ENCODE results near the gene FILIP1L.

DNA sequence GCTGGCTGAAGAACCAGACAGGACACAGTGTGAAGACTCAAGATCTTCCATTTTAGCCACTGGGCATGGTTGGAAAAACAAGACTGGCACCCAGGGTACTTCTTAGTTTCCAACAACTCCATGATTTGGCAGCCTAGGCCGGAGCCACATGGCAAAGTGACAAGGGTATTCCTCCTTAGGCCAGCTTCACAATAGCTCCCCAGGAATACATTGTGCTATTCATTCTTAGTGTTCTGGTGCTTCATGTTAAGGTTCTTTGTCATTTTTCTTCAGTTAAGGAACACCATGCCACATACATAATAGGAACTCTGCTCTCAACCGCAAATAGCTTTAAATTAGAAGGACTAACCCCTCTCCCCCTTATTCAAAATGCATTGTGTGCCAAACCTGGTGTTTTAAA lies 8.0 kb upstream of the FILIP1L start:
- TF ChIP-seq, protein P1, sequence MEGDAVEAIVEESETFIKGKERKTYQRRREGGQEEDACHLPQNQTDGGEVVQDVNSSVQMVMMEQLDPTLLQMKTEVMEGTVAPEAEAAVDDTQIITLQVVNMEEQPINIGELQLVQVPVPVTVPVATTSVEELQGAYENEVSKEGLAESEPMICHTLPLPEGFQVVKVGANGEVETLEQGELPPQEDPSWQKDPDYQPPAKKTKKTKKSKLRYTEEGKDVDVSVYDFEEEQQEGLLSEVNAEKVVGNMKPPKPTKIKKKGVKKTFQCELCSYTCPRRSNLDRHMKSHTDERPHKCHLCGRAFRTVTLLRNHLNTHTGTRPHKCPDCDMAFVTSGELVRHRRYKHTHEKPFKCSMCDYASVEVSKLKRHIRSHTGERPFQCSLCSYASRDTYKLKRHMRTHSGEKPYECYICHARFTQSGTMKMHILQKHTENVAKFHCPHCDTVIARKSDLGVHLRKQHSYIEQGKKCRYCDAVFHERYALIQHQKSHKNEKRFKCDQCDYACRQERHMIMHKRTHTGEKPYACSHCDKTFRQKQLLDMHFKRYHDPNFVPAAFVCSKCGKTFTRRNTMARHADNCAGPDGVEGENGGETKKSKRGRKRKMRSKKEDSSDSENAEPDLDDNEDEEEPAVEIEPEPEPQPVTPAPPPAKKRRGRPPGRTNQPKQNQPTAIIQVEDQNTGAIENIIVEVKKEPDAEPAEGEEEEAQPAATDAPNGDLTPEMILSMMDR (IDR thresholded peaks at IDR 0.05) = no peak
- TF ChIP-seq EZH2phosphoT487 (IDR thresholded peaks at IDR 0.05) = no peak
